A172 (cell line): ENCODE results near the gene GLI3. TPM values are rescaled to one million over a fixed set of nuclear protein-coding genes. Genes with fewer than 3 reads are reported as not detected.

Experiments
- DNase-seq: peaks from one replicate; pipeline ENCODE4 v3.0.0-alpha.2; 2015; ENCODE audit warnings: low spot score
- total RNA-seq: library from RNA; depleted of rRNA; stranded (reverse); fragments of >200 nt; shearing (Covaris generic); gene quantifications from 2 replicates; pipeline ENCODE4 v1.2.3, GENCODE V29; 2014

The GLI3 gene
- total RNA-seq, 1 experiment from 2014 or later: 2.5 TPM

GRCh38 chr7:42039921-42040320, 197.1 kb downstream of the GLI3 start:
- DNase-seq: no peak

- no peak for DNase-seq
Observed at GRCh38 chr7:42035210-42035609, 201.8 kb downstream of the GLI3 start.

- DNase-seq: no peak
Observed at GRCh38 chr7:42033480-42033879, 203.5 kb downstream of the GLI3 start.

- no peak for DNase-seq
Observed at GRCh38 chr7:42029405-42029804, 207.6 kb downstream of the GLI3 start.

GRCh38 chr7:42027521-42027920, 209.5 kb downstream of the GLI3 start:
- DNase-seq: no peak

- DNase-seq: no peak
Observed at GRCh38 chr7:42026622-42027197, 210.3 kb downstream of the GLI3 start.

GRCh38 chr7:42025635-42026375, 211.2 kb downstream of the GLI3 start:
- DNase-seq: no peak

- DNase-seq: no peak
Observed at GRCh38 chr7:42024537-42024936, 212.5 kb downstream of the GLI3 start.

- DNase-seq: no peak
Observed at GRCh38 chr7:42023262-42023661, 213.7 kb downstream of the GLI3 start.

GRCh38 chr7:42022791-42023190, 214.2 kb downstream of the GLI3 start:
- DNase-seq: no peak

- no peak for DNase-seq
Observed at GRCh38 chr7:42022056-42022455, 215.0 kb downstream of the GLI3 start.

GRCh38 chr7:42021631-42022030, 215.4 kb downstream of the GLI3 start:
- DNase-seq: no peak

GRCh38 chr7:42020061-42020460, 216.9 kb downstream of the GLI3 start:
- DNase-seq: no peak

GRCh38 chr7:42017349-42017986, 219.5 kb downstream of the GLI3 start:
- no peak for DNase-seq

GRCh38 chr7:42016517-42016916, 220.5 kb downstream of the GLI3 start:
- no peak for DNase-seq

- DNase-seq: peak; percentile 53
Observed at GRCh38 chr7:42014625-42015618, 222.1 kb downstream of the GLI3 start.

- DNase-seq: no peak
Observed at GRCh38 chr7:42012786-42013360, 224.1 kb downstream of the GLI3 start.

- DNase-seq: no peak
Observed at GRCh38 chr7:42012313-42012712, 224.7 kb downstream of the GLI3 start.

- no peak for DNase-seq
Observed at GRCh38 chr7:42011846-42012245, 225.2 kb downstream of the GLI3 start.

- no peak for DNase-seq
Observed at GRCh38 chr7:42010751-42011150, 226.3 kb downstream of the GLI3 start.

GRCh38 chr7:42006801-42007513, 230.1 kb downstream of the GLI3 start:
- DNase-seq: no peak
